HepG2 (cell line): ENCODE results near the gene GNB1. TPM values are rescaled to one million over a fixed set of nuclear protein-coding genes. Genes with fewer than 3 reads are reported as not detected.

Source experiments
- DDIT3 ChIP-seq: sonication (generic); formaldehyde crosslinking; IDR thresholded peaks from 2 replicates; pipeline ENCODE4 v1.4.0; 2020; ENCODE audit warnings: mild to moderate bottlenecking, missing genetic modification reagents
- ELF1 ChIP-seq: sonication (generic); formaldehyde crosslinking; IDR thresholded peaks from 2 replicates; pipeline ENCODE4 v1.4.0; 2020; ENCODE audit warnings: missing genetic modification reagents
- KLF11 ChIP-seq: IDR thresholded peaks from 2 replicates; pipeline ENCODE4 v1.6.1; 2016; ENCODE audit warnings: missing compliant biosample characterization
- MTERF4 ChIP-seq: sonication (generic); formaldehyde crosslinking; IDR thresholded peaks from 2 replicates; pipeline ENCODE4 v1.8.0; 2023; ENCODE audit warnings: mild to moderate bottlenecking, missing genetic modification reagents
- NR0B2 ChIP-seq: sonication (generic); formaldehyde crosslinking; IDR thresholded peaks from 2 replicates; pipeline ENCODE4 v1.4.0; 2020; ENCODE audit warnings: mild to moderate bottlenecking, missing genetic modification reagents
- SP5 ChIP-seq: IDR thresholded peaks from 2 replicates; pipeline ENCODE4 v1.6.1; 2016; ENCODE audit warnings: low read depth, borderline replicate concordance
- ZBTB7A ChIP-seq: sonication (generic); formaldehyde crosslinking; IDR thresholded peaks from 2 replicates; pipeline ENCODE4 v1.8.0; 2022; ENCODE audit warnings: mild to moderate bottlenecking, missing genetic modification reagents
- ZNF350 ChIP-seq: sonication (generic); formaldehyde crosslinking; IDR thresholded peaks from 2 replicates; pipeline ENCODE4 v1.4.0; 2020; ENCODE audit warnings: mild to moderate bottlenecking, low read depth, missing genetic modification reagents, borderline replicate concordance
- ZNF503 ChIP-seq: sonication (generic); formaldehyde crosslinking; IDR thresholded peaks from 2 replicates; pipeline ENCODE4 v1.4.0; 2020; ENCODE audit warnings: missing genetic modification reagents
- ZNF674 ChIP-seq: sonication (generic); formaldehyde crosslinking; IDR thresholded peaks from 2 replicates; pipeline ENCODE4 v1.5.0; 2020; ENCODE audit warnings: low read depth, mild to moderate bottlenecking, missing genetic modification reagents
- ZNF687 ChIP-seq: sonication (generic); formaldehyde crosslinking; IDR thresholded peaks from 2 replicates; pipeline ENCODE4 v1.5.1; 2020; ENCODE audit warnings: mild to moderate bottlenecking, missing genetic modification reagents, moderate library complexity
- ZNF709 ChIP-seq: sonication (generic); formaldehyde crosslinking; IDR thresholded peaks from 2 replicates; pipeline ENCODE4 v1.5.0; 2020; ENCODE audit warnings: mild to moderate bottlenecking, missing genetic modification reagents
- ZNF777 ChIP-seq: sonication (generic); formaldehyde crosslinking; IDR thresholded peaks from 2 replicates; pipeline ENCODE4 v1.4.0; 2020; ENCODE audit warnings: missing genetic modification reagents
- polyA plus RNA-seq, 8 experiments: library from polyadenylated mRNA; depleted of rRNA in 3 of 8; stranded (reverse) in 7 of 8; unstranded in 1 of 8; fragments of >200 nt; fragmentation: Illumina TruSeq in 4 of 8; extraction: Trizol in 4 of 8; gene quantifications; 2 replicates each; pipeline versions ENCODE4 v1.2.1 to v1.2.3, GENCODE V29; 2011 to 2016; ENCODE audit warnings: low read depth in 4 of 8, missing spikeins in 1 of 8, mixed read lengths in 1 of 8; ENCODE audit not compliant: insufficient read depth in 1 of 8
- total RNA-seq, 5 experiments: library from RNA; depleted of rRNA; stranded (reverse); fragments of >200 nt; fragmentation: Illumina TruSeq; extraction: Trizol; gene quantifications; 2 replicates each; pipeline ENCODE4 v1.2.3, GENCODE V29; 2016; ENCODE audit warnings: low read depth in 1 of 5

The GNB1 gene
- total and polyA plus RNA-seq, 2 of the 13 experiments (the other 11 are each of a cell fraction or from before 2014, with no cell fraction given): 66.2 to 327 TPM

- TF ChIP-seq ZNF687 (CRISPR knock-in tag): peak; percentile 19; the same call in 1 of the 2 replicates
- no peak for TF ChIP-seq DDIT3 (CRISPR knock-in tag)
- no peak for TF ChIP-seq ZNF350 (CRISPR knock-in tag)
- TF ChIP-seq ZNF674 (CRISPR knock-in tag): 0 out of 2 replicates have a peak, but pooled peaks have one; percentile 44
- peak; percentile 60; the same call in 1 of the 2 replicates for TF ChIP-seq NR0B2 (CRISPR knock-in tag)
- TF ChIP-seq ZNF503 (CRISPR knock-in tag): 0 out of 2 replicates have a peak, but pooled peaks have one; percentile 15
- no peak for TF ChIP-seq KLF11 (CRISPR knock-in tag)
- peak; percentile 33; the same call in 1 of the 2 replicates for TF ChIP-seq SP5
- no peak for TF ChIP-seq ELF1 (CRISPR knock-in tag)
- TF ChIP-seq ZBTB7A (CRISPR knock-in tag): peak; percentile 79; the same call in 1 of the 2 replicates
- peak; percentile 83; the same call in 1 of the 2 replicates for TF ChIP-seq MTERF4
- peak; percentile 93 for TF ChIP-seq ZNF777 (CRISPR knock-in tag)
- 0 out of 2 replicates have a peak, but pooled peaks have one; percentile 32 for TF ChIP-seq ZNF709 (CRISPR knock-in tag)
Observed at GRCh38 chr1:1918901-1919303, 28.0 kb upstream of the GNB1 start, which contains the start of gene TMEM52 (continued).
